Adipose tissue (tissue), 3 donors: ENCODE data around the gene DCPS. TPM values are rescaled to one million over a fixed set of nuclear protein-coding genes. Genes with fewer than 3 reads are reported as not detected.
"Not testable (repeated sequence)": the region's sequence is repeated elsewhere in the genome, so short reads cannot be mapped to it uniquely, and the experiment has no call there.

ENCODE experiments used
- H3K27ac ChIP-seq: one replicate; pipeline ENCODE4 v1.5.1; 2013; ENCODE audit warnings: low read depth, low read length
- WGBS, 3 donors: extraction: QIAGEN DNeasy Blood & Tissue Kit; methylation state at CpG; one replicate each; pipeline ENCODE4 v1.1.7; 2013; 5-methylcytosine and 5-hydroxymethylcytosine counted together
- polyA plus RNA-seq, 3 donors: library from polyadenylated mRNA; stranded (reverse); fragments of 200-250 nt; gene quantifications; one replicate each; pipeline ENCODE4 v1.2.3, GENCODE V29; 2013
- donor health status: healthy with polysubstance abuse.
- donor health status: Bipolar disorder and iron deficiency.
- donor health status: healthy.

The DCPS gene, protein sequence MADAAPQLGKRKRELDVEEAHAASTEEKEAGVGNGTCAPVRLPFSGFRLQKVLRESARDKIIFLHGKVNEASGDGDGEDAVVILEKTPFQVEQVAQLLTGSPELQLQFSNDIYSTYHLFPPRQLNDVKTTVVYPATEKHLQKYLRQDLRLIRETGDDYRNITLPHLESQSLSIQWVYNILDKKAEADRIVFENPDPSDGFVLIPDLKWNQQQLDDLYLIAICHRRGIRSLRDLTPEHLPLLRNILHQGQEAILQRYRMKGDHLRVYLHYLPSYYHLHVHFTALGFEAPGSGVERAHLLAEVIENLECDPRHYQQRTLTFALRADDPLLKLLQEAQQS
- 10 to 100 TPM; 13.5 to 17.4 (median 15.8) TPM for polyA plus RNA-seq

DNA sequence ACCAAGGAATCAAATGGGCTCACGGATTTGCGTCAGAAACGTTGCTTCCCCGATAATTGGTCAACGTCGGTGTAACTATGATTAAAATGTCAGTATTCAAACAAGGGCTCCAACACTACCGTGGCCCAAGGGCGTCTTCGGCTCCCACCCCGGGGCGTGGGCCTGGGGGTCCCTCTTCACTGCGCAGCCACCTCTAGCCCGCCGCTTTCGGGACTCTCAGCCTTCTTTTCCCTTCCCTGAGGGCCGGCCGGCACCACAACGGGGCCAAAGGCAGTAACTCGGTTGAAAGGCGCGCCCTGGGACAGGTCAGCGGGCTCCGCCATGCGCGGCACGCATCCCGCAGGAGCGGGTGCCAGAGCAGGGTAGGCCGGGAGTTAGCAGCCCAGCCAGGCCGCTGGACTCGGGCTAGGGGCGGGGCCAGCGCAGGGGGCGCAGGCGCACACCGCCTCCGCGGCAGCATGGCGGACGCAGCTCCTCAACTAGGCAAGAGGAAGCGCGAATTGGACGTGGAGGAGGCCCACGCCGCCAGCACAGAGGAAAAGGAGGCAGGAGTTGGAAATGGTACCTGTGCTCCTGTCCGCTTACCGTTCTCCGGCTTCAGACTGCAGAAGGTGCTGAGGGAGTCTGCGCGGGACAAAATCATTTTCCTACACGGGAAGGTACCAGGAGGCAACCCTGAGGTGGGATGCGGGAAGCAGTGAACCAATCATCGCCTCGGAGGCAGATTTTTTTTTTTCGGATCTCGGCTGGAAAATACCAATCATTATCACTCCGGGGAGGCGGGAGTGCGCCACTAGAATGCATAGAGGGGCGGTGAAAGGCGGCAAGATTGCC lies at the start of gene DCPS:
Gene DCPS, plus strand, starts transcription at position 438 of the 834 bp plus-strand sequence. Its CDS starts 21 bp downstream, at position 459.
- peak within 1 kb of the TSS; percentile 56 for H3K27ac ChIP-seq
- WGBS, 3 donors = 0 to 2% (median 1%) methylated on average over 60 to 61 of the region's 61 CpGs

DNA sequence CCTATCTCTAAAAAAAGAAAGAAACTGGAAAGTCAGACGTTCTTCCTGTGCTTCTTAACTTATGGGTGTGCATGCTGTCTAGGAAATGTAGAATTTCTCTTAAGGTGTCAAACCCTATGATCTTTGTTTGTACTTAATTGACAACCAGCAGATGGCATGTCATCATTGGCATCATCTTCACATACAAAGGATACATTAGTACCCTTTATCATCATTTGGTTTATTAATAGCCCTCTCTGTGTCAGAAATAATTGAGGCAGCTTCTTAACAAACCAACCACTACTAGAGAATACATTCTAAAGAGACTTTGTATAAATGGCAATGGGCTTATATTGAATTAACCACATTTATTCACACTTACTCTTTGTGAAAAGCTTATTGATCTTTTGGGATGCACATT lies 49.0 kb upstream of the DCPS start:
- WGBS, 3 donors = 73 to 86% (median 75%) methylated on average over 1 of the region's 1 CpG

DNA sequence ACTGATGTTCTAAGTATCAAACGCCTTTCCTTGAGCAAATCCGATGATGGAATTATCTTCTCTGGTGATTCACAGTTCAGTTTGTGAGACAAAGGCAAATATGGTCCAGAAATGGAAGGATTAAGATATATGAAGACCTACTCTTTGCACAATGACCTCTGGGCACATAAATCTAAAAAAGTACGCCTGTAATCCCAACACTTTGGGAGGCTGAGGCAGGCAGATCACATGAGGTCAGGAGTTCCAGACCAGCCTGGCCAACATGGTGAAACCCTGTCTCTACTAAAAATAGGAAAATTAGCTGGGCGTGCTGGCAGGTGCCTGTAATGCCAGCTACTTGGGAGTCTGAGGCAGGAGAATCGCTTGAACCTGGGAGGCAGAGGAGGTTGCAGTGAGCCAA lies 48.4 kb upstream of the DCPS start:
- not testable (repeated sequence) for H3K27ac ChIP-seq
- 90 to 94% (median 92%) methylated on average over 5 of the region's 5 CpGs for WGBS, 3 donors

More for the DNA sequence above, 49.0 kb upstream of the DCPS start:
- no peak overlapping the region for H3K27ac ChIP-seq

DNA sequence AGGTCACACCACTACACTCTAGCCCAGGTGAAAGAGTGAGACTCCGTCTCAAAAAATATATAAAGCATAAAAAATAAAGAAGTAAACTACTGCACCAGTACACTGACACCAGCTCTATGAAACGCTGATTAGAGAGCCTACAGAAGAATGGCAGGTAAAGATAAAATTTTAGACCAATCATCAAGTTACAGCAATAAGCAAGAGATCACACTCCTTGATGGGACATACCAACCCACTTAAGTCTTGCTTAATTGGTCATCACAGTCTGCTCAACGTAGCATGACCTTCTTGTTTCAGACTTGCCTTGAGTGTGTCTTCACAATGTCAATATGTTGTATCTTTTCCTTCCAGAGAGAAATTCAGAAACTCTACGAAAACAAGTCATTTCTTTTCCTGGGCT lies 47.6 kb upstream of the DCPS start:
- H3K27ac ChIP-seq = no peak overlapping the region
- WGBS, 3 donors = 93 to 98% (median 93%) methylated on average over 4 of the region's 4 CpGs

DNA sequence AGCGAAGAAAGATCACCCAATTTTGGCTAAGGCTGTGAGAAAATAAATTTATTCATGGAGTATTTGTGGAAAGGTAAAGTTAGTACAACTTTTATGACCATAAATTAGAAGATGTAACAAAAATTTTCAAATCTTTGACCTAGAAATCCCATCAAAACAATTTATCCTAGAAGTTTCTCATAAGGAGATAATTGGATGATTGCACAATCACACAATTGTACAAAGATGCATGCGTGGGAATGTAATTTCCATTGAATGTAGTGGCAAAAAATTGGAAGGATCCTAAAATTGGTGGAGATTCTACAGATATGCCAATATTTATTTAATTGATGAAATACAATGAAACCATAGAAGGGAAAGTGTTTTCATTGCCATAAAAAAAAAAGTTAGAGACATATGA lies 46.7 kb upstream of the DCPS start:
- WGBS, 3 donors = 83 to 95% (median 92%) methylated on average over 2 of the region's 2 CpGs
- no peak overlapping the region for H3K27ac ChIP-seq

DNA sequence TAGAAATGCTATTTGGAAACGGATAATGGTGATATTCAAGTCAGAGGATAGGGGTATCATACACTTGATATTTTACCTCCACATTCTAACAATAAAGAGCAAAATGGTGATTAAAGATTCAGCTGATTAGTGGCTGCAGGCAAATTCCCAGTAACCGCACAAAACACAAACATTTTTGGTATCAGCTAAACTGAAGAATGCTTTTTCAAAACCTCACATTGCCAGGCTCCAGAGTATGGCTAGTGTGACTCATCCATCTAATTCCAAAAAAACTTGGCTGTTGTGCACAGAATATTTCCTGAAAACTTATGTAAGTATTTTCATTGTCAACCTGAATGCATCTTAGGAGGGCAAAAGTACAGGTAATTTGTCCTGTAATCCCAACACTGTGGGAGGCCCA lies 46.1 kb upstream of the DCPS start:
- 85 to 92% (median 88%) methylated on average over 2 of the region's 2 CpGs for WGBS, 3 donors
- H3K27ac ChIP-seq = no peak overlapping the region

DNA sequence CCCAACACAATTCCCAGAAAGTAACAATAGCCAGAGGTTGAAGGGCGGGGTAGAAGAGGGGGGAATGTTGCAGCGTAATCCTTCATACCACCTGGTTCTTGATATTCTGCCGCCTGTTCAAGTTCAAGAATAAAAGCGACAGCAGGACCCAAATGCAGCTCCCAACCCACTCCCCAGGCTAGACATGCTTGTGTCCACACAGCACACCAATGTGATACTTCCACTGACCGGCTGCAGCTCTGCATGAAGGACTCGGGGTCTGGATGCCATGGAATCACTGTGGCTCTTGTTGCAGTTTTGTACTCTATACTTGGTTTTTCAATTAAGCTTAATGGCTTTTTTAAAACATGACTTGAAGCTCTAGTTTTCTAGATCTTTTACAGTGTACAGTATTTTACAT lies 41.6 kb upstream of the DCPS start:
- no peak overlapping the region for H3K27ac ChIP-seq
- WGBS, 3 donors = 93 to 97% (median 96%) methylated on average over 6 of the region's 6 CpGs

DNA sequence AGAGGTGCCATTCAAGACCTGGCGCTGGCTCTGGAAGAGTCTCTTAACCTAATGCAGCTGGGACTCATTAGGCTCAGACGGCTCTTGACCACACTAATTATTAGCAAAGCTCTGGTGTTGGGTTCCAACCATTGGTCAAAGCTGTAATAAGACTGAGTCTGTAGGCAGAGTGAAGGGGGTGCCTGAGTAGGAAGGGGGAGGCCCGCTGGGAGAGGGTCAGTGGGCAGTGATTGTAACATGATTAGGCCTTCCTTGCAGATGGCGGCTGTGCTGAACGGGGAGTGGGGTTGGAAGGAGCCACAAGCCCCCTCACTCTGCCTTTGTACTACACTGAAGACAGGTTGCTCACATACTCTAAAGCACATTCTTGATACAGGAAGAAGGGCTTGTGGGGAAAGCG lies 40.4 kb upstream of the DCPS start:
- WGBS, 3 donors = 83 to 89% (median 86%) methylated on average over 6 of the region's 6 CpGs
- H3K27ac ChIP-seq = no peak overlapping the region

DNA sequence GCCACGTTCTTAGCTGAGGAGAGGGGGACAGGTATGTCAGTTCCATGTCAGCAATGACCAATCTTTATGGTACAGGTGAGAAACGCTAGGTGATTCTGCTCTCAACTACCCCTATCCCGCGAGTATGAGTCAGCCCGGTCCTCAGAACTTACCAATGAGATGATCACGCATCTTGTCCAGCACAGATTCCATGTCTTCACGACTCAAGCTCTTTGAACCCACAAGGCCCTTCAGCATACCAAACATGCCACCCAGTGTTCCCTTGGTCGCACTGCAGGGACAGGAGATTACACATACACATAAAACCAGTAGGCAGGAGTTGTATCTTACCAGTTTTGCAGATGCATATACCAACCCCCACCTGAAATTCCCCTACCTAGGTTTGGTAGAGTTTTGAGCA lies 38.0 kb upstream of the DCPS start:
- H3K27ac ChIP-seq = no peak overlapping the region
- WGBS, 3 donors = 85 to 91% (median 86%) methylated on average over 8 of the region's 8 CpGs

DNA sequence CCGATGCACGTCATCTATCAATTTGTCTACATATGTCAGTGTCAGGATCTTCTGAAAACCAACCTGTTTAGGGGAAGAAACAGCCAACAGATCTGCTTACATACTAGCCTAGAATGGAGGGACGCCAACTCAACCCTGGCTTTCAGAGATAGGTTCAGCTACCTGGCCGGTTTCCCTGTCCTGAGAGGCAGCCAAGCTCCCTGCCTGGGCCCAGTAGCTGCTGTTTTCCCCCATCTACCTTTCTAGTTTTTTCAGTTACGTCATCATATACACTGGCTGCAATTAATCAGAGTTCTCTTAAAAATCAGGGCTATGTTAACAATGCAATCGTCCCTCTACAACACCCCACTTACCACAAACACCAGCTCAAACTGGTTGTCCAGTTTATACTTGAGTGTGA lies 36.2 kb upstream of the DCPS start:
- peak overlapping the region; percentile 36 for H3K27ac ChIP-seq
- 29 to 76% (median 76%) methylated on average over 6 of the region's 6 CpGs for WGBS, 3 donors

DNA sequence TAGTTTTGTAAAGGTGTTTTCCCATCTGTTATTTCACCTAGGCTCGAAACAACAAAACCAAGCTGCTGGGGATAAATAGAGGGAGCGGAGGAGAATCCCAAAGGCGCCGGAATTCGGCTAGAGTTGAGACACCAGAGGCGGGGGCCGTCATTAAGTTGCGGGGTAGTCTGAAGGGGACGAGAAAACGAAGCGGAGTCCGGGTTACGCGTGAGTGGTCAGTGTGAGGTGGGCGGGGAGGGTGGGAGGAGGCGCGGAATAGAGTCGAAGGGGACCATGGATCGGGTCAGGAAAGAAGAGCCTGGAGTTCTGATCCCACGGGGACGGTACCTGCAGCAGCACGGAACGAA lies 35.5 kb upstream of the DCPS start:
- peak overlapping the region; percentile 36 for H3K27ac ChIP-seq
- WGBS, 3 donors = 0 to 1% (median 1%) methylated on average over 23 of the region's 23 CpGs

DNA sequence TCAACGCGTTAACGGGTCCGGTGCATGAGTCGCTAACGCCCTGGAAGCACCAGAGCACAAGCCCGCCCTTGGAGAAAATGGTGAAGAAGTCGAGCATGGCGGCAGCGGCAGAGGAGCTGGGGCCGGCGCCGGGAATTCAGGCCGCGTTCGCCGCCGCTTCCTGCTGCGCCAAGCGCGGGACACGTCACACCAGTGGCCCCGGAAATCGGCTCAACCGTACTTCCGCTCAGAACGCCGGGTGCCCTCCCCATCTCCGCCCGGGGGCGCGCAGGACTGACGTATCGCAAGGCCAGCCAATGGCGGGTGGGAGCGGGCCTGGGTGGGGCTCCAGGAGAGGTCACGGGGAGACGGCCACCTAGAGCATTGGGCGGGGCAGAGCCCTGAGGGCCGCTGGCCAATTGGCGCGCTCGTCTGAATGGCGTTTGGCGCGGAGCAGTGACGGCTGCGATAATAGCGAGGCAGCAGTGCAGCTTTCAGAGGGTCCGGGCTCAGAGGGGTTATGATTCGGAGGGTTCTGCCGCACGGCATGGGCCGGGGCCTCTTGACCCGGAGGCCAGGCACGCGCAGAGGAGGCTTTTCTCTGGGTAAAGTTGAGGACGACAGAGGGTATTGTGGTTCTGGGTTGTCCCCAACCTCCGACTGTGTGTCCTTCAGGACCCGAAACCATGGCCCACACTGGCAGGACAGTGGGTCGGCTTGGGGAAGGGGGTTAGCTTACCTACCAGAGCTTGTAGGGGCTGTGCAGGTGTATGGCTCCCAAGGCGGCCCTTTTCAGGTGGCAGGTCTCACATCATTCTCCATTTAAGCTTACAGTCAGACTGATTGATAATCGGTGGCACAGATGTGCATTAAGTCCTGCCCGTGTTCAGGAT lies 34.9 kb upstream of the DCPS start, which contains the start of the genes FOXRED1 and SRPRA:
Gene FOXRED1, plus strand, starts transcription at position 447 of the 872 bp plus-strand sequence. Its CDS starts 53 bp downstream, at position 500.
Gene SRPRA, minus strand, starts transcription at position 188 of the 872 bp plus-strand sequence. Its CDS starts 91 bp downstream, at position 97.
- peak within 1 kb of the TSS; percentile 65 for H3K27ac ChIP-seq
- 0% methylated on average over 55 to 64 of the region's 64 CpGs for WGBS, 3 donors

DNA sequence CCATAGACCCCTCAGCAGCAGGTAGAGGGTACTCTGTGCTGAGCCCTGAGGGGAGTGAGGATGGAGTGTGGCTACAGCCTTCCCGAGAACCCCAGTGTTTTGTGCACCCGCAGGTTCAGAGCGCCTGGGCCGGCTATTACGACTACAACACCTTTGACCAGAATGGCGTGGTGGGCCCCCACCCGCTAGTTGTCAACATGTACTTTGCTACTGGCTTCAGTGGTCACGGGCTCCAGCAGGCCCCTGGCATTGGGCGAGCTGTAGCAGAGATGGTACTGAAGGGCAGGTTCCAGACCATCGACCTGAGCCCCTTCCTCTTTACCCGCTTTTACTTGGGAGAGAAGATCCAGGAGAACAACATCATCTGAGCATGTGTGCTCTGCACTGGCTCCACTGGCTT lies 26.5 kb upstream of the DCPS start:
- 85 to 97% (median 95%) methylated on average over 11 of the region's 11 CpGs for WGBS, 3 donors

DNA sequence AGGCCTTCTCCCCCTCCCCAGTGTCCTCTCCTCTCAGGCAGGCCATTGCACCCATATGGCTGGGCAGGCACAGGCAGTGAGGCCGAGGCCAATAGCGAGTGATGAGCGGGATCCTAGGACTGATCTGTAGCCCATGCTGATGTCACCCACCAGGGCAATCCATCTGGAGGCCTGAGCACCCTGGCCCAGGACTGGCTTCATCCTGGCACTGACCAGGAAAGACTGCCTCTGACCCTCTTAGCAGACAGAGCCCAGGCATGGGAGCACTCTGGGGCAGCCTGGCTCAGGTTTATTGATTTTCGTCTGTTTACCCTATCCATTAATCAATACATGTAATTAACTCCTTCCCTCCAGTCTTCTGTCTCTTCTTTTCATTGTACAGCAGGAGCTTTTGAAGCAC lies 26.1 kb upstream of the DCPS start:
- H3K27ac ChIP-seq = no peak overlapping the region
- WGBS, 3 donors = 55 to 95% (median 91%) methylated on average over 4 of the region's 4 CpGs

More for the DNA sequence above, 26.5 kb upstream of the DCPS start:
- no peak overlapping the region for H3K27ac ChIP-seq

DNA sequence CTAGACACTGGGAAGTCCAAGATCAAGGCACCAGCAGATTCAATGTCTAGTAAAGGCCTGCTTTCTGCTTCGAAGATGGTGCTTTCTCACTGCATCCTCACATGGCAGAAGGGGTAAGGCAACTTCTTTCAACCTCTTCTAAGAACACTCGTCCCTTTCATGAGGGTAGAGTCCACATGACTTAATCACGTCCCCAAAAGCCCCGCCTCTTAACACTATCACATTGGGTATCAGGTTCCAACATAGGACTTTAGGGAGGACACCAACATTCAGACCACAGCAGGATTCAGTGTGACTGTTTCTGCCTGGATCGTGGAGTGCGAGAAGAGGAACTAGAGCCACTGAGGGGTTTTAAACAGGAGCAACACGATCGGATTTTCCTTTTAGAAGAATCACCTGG lies 24.7 kb upstream of the DCPS start:
- 77 to 78% (median 77%) methylated on average over 8 of the region's 8 CpGs for WGBS, 3 donors
- H3K27ac ChIP-seq = no peak overlapping the region

DNA sequence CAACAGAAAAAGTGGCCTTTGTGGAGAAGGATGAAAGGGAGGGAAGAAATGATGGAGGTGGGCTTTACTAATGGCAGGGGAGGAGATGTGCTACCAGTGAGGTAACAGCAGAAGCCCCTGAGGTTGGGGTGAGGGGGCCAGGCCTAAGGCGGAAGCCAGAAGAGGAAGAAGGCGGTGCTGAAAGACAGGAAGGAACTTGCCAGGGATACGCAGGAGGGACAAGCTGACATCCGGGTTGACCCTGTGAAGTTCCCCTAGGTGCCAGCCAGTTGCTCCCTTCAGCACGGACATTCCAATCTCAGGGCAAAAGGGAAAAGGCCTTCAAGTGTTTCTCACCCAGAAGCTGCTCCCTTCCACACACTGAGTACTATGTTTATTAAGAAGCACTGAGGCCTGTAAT lies 23.3 kb upstream of the DCPS start:
- H3K27ac ChIP-seq = no peak overlapping the region
- WGBS, 3 donors = 37 to 76% (median 37%) methylated on average over 5 of the region's 5 CpGs

DNA sequence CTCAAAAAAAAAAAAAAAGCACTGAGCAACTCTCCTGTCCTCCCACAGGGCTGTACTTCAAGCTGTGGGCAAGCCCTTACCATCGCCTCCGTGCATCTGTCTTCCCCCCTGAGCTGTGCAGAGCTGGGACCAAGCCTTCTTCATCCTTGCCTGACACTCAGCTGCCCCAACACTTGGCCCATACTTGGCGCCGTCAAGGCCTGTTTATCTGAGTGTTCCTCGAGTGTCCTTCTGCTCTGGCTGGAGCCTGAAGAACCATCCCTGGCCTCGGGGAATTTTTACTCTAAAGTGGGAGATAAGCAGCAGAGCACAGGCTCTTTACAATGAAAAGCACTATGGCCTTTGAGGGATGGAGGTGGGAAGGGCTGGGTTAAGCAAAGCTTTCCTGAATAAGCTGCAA lies 22.6 kb upstream of the DCPS start:
- H3K27ac ChIP-seq = no peak overlapping the region
- WGBS, 3 donors = 73 to 84% (median 80%) methylated on average over 6 of the region's 6 CpGs

DNA sequence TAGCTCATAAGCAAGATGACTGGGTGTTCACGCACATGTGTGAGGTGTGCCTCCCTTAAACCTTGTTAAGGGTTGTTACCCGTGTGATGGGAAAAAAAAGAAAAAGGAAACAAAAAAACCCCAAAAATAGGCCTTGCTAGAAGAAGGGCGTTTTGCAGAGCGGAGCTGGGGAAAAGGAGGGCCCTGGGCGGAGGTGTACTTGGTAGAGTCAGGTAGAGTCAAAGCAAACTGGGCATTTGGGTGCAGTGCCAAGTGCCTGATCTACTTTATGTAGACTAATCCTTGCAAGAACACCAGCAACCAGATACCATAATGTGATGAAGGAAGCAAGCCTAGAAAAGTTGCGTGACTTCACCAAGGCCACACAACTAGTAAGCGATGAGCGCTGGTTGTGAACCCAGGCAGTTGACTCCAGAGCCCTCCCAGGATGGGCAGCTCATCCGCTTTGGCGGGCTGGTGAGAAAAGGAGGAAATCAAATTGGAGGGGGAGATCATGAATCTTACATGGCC lies 22.1 kb upstream of the DCPS start:
- 80 to 95% (median 81%) methylated on average over 10 of the region's 10 CpGs for WGBS, 3 donors
- H3K27ac ChIP-seq = no peak overlapping the region
